GM13976 (cell line): ENCODE data around the gene TAOK3.
"Not testable (repeated sequence)": the region's sequence is repeated elsewhere in the genome, so short reads cannot be mapped to it uniquely, and the experiment has no call there.

Experiments
- DNase-seq: peaks from one replicate; pipeline ENCODE4 v3.0.0; 2012; ENCODE audit warnings: low spot score
- in situ Hi-C: fragments of 300-500 bp; cut with MboI; formaldehyde crosslinking; loops from one replicate; pipeline ENCODE4 v1.12.0; 2022; ENCODE audit warnings: low sequenced_read_pairs, mixed read lengths, inconsistent platforms; ENCODE audit not compliant: unreplicated experiment
- TF ChIP-seq, protein P1 (sequence below): IDR thresholded peaks from 2 replicates; pipeline ENCODE4 v1.5.1; 2012; ENCODE audit warnings: borderline replicate concordance, mild to moderate bottlenecking; ENCODE audit not compliant: insufficient read depth; ENCODE audit errors: extremely low read depth, missing control alignments, control extremely low read depth

TAOK3 gene

DNA sequence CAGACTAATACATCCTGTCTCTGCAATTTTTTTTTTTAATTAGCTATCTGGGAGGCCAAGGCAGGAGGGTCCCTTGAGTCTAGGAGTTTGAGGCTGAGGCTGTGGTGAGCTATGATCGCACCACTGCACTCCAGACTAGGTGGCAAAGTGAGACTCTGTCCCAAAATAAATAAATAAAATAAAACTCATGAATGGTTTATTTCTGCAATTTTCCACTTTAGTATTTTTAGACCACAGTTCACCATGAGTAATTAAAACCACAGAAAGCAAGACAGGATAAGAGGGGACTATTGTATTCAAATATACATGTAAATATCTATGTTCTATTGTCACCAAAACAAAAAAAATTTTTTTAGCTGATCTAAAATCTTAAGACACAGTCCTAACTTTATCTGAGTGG is 17.8 kb downstream of the TAOK3 start:
- DNase-seq = no peak
- TF ChIP-seq, protein P1, sequence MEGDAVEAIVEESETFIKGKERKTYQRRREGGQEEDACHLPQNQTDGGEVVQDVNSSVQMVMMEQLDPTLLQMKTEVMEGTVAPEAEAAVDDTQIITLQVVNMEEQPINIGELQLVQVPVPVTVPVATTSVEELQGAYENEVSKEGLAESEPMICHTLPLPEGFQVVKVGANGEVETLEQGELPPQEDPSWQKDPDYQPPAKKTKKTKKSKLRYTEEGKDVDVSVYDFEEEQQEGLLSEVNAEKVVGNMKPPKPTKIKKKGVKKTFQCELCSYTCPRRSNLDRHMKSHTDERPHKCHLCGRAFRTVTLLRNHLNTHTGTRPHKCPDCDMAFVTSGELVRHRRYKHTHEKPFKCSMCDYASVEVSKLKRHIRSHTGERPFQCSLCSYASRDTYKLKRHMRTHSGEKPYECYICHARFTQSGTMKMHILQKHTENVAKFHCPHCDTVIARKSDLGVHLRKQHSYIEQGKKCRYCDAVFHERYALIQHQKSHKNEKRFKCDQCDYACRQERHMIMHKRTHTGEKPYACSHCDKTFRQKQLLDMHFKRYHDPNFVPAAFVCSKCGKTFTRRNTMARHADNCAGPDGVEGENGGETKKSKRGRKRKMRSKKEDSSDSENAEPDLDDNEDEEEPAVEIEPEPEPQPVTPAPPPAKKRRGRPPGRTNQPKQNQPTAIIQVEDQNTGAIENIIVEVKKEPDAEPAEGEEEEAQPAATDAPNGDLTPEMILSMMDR = no peak
- in situ Hi-C loops = no loop called here

DNA sequence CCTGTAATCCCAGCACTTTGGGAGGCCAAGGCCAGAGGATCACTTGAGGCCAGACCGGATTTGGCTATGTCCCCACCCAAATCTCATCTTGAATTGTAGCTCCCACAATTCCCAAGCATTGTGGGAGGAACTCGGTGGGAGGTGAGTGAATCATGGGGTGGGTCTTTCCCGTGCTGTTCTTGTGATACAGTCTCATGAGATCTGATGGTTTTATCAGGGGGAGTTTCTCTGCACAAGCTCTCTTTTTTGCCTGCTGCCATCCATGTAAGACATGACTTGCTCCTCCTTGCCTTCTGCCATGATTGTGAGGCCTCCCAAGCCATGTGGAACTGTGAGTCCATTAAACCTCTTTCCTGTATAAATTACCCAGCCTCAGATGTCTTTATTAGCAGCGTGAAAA is 18.2 kb downstream of the TAOK3 start:
- in situ Hi-C loops, DNase-seq: not testable (repeated sequence)

DNA sequence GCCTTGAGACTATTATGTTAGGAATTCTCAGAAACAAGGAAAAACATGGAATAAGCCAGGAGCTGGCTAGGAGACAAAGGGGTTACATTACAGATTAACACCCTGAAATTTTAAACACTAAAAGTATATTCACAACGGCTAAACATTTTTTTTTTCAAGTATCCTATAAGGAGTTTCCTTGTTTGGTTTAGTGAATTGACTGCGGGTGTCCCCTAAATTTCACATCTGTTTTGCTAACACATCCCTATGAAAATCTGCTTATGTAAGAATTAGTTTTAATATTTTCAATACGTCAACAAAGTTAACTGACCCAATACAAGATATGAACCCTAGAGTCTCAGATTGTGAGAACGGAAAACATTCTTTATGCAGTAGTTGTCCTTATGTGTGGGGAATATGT is 19.0 kb downstream of the TAOK3 start:
- no peak for DNase-seq
- TF ChIP-seq, protein P1 = no peak
- in situ Hi-C loops = no loop called here

DNA sequence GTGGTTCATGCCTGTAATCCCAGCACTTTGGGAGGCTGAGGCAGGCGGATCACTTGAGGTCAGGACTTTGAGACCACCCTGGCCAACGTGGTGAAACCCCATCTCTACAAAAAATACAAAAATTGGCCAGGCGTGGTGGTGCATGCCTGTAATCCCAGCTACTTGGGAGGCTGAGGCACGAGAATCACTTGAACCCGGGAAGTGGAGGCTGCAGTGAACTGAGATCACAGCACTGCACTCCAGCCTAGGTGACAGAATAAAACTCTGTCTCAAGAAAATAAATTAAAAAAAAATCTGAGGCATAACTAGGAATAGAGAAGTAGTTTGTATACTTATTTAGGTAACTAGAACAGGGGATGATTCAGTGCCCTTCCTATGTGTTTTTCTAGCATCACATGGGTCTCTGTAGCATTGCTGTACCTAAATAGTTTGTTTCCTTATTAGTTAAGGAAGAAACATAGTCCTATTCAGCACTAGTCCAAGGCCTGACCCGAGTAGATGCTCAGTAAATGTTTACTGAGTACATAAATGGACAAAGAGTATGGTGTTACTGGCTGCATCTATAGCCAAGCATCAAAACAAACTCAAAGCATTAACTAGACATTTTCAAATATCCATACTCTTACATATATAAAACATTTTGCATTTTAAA is 21.7 kb downstream of the TAOK3 start:
- TF ChIP-seq, protein P1 = no peak
- DNase-seq = no peak
- in situ Hi-C loops = no loop called here

DNA sequence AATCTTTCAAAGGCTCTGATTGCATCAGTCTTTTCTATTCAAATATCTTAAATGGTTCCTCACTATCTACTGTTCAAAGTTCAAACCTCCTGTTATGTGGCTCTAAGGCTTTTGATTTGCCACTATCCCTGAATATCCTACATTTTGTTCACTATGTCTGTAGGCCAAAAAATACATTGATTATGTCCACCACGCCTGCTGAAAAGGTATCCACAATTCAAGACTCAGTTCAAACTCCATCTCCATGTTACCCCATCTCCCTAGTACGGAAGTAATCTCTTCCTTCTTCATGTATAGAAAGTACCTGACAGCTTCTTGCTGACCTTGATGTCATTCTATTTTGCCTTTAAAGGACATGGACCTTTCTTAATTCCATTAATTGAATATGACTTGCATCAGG is 24.8 kb downstream of the TAOK3 start:
- in situ Hi-C loops = no loop called here
- TF ChIP-seq, protein P1 = no peak
- DNase-seq = no peak

DNA sequence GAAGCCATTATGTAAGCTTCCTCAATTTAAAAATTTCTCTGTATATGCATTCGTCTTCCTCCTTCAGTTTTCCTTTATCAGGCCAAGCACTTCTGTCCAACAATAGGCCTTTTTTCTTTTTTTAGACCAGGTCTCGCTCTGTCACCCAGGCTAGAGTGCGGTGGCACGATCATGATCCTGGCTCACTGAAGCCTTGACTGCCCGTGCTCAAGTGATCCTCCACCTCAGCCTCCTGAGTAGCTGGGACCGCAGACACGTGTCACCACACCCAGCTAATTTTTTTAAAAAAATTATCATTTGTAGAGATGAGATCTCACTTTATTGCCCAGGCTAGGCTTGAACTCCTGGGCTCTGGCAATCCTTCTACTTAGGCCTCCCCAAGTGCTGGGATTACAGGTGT is 25.8 kb downstream of the TAOK3 start:
- in situ Hi-C loops = no loop called here
- TF ChIP-seq, protein P1 = no peak
- DNase-seq = no peak

DNA sequence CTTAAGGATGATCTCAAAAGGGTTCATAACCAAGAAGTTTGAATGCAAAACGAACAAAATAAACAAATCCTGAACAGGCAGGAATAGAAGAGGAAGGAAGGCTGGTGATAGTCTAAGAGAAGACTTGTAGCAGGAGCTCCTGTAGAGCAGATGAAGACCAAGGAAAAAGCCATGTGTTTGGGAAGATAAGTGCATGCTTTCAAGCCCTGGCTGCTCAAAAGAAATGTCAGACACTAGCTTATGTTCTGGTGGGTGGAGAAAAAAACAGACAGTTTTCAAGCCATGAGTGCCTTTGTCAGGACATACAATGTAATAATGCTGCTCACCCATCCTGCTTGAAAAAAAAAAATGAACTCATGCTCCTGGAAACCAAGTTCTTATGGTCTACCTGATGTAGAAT is 27.4 kb downstream of the TAOK3 start:
- in situ Hi-C loops = no loop called here
- TF ChIP-seq, protein P1 = no peak
- DNase-seq = no peak
